Measurements from ENCODE around the gene EXD3. TPM values are rescaled to one million over a fixed set of nuclear protein-coding genes. Genes with fewer than 3 reads are reported as not detected.
"Not testable (repeated sequence)": the region's sequence is repeated elsewhere in the genome, so short reads cannot be mapped to it uniquely, and the experiment has no call there.

Gene EXD3
- total RNA-seq, 1 donor from 2014 or later, result 11.3 TPM

DNA sequence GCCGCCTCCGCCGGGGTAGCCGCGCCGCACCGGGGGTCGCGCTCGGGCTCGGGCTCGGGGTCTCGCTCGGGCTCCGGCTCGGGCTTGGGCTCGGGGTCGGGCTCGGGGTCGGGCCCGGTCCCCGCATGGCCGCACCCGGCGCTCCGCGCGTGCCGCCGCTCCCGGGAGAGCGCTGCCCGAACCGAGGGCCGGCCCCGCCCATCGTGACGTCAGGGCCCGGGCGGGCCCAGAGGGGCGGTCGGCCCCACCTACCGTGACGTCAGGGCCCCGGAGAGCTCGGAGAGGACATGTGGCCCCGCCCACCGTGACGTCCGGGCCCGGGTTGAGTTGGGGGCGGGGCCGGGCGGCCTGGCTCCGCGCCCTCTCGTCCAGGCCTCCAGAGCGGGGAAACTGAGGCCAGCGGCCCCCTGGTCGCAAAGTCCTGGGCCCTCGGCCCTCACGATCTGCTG, 36.2 kb upstream of the EXD3 start, which contains the start of gene NSMF:
Gene NSMF, minus strand, starts transcription at position 183 of the 449 bp plus-strand sequence. CDS start 232 bp downstream, outside the sequence.
- intact Hi-C loops (cut with DNase I), result no loop called here
- peak; percentile 97 for DNase-seq (ENCODE audit: low spot score)

DNA sequence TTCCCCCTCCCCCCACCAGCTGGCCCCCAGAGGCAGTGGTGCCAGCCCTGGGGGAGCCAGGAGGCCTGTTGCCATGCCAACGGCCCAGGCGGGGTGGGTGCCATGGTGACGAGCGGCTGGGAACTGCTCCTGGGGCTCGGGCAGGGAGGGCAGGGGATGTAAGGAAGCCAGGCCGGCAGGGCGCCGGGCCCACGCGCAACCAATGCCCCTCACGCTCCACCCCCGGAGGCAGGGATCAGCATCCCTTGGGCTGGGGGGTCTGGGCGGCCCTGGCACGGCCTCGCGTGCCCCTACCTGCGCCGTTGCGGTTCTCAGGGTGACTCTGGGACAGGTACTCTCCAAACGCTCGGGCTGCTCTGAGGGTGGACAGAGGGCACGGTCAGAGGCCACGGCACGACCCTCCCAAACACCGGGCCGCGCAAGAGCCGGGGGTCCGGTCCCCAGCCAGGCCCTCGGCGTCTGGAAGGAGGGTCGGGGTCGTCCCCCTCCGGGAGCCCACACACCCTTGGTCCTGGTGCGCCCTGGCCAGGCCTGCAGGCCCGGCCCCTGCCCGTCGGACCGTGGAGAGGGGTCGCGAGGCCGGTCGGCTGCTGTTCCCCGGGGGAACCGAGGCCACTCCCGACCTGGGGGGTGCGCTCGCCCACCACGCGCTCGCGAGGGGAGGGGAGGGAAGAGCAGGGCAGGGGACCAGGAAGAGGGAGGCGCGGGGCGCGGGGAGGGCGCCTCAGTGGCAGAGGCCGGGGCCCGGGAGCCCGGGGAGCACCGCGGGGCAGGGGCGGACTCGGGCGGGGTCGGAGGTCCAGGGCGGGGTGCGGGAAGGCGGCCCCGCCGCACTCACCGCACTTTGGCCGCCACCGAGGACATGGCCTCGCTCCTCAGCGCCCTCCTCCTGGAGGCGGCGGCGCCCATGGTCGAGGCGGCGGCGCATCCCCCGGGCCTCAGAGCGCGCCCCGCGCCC, 35.5 kb upstream of the EXD3 start:
- DNase-seq (ENCODE audit: low spot score), result peak; percentile 73
- intact Hi-C loops (cut with DNase I), result no loop called here

DNA sequence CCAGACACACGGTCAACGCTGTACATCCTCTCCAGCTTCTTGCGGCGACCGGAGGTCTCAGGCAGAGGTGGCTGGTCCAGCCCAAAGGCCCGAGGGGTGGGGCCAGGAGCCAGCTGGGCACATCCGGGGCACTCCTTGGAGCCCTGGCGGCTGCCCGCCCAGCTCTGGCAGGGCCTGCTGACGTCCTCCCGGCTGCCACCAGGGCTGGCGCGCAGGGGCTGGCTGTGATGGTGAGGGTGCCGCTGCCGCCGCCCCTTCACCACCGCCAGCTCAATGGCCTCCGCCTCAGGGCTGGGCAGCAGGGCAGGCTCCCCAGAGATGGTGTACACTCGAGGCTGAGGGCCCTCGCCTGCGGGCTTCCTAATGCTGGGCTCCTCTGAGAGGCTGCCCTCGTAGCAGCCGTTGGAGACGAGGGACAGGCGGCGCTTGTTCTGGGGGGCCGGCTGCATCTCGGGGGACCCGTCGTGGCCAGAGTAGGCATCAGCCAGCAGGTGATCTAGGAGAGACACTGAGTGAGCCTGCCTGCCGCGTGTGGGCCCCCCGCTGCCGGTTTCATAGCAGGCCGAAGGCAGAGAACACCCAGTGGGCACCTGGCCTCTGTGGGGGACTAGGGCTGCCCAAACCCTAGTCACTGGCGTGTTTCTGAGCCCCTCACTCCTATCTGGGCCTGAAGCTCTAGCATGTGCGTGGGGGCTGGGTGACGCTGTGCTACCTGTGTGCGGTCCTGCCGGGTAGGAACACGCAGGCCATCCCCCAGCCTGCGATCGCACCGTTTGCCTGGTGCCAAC, 34.6 kb upstream of the EXD3 start:
- peak; percentile 63 for DNase-seq (ENCODE audit: low spot score)
- intact Hi-C loops (cut with DNase I), result no loop called here

DNA sequence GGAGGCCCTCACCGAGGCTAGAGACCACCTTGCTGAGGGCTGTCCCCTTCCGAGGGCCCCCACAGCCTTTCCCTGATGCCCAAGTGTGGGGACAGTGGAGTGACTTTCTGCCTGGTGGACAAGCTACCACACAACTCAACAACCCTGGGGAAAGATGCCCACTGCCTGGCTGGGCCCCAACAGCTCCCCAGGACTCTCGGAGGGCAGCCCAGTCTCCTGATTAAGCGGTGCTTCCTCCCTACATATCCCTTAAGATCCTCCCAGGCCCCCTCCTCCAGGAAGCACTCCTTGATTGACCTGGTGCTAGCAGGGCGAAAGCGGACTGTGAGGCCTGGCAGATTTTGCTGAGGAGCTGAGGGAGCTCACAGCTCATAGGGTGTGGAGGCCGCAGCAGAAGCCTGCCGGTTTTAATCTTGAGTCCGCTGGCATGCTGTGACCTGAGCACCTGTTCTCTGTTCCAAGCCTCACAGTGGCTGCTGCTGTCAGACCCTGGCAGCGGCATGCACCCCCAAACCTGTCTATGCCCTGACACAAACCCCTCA, 34.0 kb upstream of the EXD3 start:
- peak; percentile 69 for DNase-seq (ENCODE audit: low spot score)
- intact Hi-C loops (cut with DNase I), result no loop called here

DNA sequence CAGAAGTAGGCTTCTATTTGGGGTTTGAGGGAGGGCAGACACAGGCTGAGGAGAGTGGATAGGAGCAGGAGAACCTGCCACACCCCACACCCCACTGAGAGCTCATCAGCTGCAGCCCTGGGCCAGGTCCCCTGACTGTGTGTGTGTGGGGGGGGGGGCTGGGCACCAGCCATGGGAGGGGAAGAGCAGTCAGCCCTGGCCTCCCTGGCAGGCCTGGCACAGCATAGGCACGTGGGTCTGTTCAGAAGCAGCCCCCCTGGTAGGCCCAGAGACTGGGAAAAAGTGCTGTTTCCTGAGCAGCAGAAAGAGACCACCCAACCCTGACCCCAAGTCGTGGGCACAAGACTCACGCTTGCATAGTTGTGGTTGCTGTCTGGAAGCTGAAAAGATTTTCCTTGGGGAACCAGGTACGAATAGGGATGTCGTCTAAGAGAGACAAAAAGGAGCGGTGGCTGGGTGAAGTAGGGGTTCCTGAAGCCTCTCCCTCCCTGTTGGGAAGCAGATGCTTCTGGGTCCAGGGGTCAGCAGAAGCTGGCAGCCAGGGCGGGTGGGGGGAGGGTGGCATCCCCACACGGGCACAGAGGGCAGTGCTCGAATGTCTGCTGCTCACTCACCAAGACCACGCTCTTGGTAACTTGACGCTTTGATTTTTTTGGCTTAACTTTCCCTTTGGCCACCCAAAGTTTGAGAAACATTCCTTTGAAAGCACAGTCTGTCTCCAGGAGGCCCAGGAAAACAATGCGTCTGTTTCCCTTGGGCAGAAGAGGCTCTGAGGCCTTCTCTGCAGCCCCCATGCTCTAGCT, 33.3 kb upstream of the EXD3 start:
- intact Hi-C loops (cut with DNase I), result no loop called here
- peak; percentile 36 for DNase-seq (ENCODE audit: low spot score)

DNA sequence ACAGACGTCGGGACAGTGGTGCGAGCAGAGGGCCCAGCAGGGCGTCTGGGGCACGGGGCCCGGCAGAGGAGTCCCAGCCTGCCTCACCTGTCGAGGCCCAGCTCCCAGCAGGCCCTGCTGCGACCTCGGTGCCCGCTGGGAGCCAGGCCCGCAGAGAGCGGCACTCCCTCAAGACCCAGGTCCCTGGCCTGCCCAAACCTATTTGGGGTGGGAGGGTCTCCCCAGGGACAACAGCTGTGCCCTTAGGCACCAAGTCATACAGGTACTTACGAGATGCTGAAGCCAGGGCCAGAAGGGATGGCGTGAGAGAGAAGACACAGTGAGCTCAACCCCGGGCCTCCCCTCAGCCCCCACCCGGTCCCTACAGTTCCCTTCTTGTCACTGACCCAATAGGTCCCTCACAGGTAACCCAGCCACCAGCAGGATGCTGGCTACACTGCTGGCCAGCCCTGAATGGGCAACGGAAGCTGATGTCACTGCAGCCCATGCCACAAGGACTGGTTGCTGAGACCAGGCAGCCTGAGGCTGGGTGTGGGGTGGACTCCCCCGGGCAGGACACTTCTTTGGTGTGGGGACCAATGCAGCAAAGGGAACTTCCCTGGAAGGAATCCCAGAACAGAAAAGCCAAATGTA, 32.5 kb upstream of the EXD3 start:
- DNase-seq (ENCODE audit: low spot score), result peak; percentile 69
- intact Hi-C loops (cut with DNase I), result no loop called here

DNA sequence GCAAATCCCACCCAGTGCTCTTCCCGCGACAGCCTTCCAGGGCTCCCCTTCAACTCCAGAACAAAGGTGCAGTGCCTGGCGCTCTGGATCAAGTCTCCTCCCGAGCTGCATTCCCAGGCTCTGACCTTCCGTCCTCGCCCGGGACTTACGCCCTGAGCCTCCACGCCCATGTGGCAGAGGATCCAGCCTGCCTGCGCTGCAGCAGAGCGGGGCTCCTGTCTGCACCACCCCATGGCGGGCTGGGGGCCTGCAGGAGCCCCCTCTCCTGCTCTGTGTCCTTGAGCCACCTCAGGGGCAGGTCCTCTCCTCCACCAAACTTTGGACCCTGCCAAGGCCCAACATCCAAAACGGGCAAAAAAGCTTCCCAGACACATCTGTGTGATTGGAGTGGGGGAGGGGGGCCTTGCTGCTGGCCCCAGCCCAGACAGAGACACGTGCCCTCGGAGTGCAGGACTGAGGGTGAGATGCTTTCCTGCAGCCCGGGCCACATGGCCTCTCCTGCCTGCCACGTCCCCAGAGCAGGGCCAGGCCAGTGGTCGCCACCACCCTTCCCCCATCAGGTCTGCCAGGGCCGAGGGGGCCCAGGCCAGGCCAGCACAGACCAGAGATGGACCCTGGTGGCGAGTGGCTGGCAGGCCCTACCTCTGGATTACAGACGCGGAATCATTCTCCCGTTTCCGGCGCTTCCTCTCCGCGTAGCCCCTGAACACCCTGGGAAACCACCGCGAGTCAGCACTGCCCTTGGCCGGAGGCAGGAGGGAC, 31.8 kb upstream of the EXD3 start:
- DNase-seq (ENCODE audit: low spot score), result peak; percentile 73
- intact Hi-C loops (cut with DNase I), result no loop called here

DNA sequence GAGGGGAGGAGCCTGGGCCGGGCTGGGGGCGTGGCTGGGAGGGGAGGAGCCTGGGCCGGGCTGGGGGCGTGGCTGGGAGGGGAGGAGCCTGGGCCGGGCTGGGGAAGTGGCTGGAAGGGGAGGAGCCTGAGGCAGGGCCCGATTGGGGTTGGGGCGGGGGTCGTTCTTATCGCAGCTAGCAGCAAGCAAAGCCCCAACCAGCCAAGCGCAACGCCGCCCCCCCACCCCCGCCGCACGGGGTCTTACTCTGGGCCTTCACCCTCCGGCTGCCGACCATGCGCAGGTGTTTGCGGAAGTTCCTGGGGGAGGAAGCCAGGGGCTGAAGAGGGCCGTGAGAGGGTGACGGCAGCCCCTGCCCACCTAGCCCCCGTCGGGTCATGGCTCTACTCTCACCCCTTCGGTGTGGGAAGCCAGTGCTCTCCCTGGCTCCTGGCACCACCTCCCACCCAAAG, 31.2 kb upstream of the EXD3 start:
- intact Hi-C loops (cut with DNase I), result no loop called here
- DNase-seq (ENCODE audit: low spot score), result peak; percentile 88

DNA sequence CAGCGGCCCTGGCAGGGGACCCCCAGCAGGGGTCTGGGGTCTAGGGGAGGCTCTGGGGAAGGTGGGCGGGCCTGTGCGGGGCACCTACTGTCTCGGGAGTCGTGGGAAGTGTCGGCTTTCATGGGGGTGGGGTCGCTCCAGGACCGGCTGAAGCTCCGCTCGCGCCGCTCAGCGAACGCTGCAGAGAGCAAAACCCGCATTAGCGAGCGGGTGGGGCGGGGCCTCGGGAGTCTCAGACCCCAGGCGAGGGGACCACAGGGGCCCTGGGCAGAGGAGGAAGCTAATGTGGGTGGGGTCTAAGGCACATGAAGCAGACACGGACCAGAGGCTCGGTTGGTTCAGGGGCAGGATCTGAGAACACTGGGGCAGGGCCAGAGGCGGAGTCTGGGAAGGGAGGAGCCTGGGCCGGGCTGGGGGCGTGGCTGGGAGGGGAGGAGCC, 30.7 kb upstream of the EXD3 start:
- DNase-seq (ENCODE audit: low spot score), result peak; percentile 91
- intact Hi-C loops (cut with DNase I), result no loop called here

DNA sequence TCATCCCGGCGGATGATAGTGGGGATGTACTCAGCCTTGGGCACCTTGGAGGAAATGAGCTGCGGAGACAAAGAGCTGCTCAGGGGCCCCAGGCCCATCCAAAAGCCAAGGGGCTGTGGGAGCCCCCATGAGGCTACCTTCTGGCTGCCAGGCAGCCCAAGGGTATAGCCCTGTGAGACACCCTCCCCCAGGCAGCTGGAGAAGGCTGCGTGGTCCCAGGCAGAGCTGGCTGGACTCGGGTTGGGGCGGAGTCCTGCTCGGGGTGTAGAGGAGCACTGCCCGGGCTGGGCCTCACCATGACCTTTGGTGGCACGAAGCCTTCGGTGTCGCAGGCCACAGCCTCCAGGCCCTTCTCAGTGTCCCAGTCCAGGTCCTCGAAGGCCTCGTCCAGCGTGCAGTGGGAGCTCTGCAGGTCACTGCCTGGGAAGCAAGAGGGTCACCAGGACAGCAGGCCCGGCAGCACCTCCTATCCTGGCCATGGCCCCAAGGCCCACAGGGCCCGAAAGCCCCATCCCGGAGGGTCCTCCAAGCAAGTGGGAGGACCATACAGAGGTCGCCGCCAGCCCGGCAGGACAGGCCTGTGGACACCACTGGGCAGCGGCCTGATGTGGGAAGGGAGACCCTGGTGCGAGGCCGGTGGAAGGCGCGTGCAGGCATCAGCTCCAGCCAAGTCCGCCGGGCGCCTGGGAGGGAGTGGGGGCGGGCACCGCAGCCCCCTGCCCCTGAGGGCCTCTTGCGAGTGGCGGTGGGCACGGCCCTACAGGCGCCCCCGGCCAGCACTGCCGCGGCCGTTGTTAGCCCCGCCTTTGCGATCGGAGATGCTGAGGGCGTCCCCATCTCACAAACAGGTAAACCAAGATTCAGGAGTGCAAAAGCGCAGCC, 30.0 kb upstream of the EXD3 start:
- intact Hi-C loops (cut with DNase I), result no loop called here
- peak; percentile 75 for DNase-seq (ENCODE audit: low spot score)

DNA sequence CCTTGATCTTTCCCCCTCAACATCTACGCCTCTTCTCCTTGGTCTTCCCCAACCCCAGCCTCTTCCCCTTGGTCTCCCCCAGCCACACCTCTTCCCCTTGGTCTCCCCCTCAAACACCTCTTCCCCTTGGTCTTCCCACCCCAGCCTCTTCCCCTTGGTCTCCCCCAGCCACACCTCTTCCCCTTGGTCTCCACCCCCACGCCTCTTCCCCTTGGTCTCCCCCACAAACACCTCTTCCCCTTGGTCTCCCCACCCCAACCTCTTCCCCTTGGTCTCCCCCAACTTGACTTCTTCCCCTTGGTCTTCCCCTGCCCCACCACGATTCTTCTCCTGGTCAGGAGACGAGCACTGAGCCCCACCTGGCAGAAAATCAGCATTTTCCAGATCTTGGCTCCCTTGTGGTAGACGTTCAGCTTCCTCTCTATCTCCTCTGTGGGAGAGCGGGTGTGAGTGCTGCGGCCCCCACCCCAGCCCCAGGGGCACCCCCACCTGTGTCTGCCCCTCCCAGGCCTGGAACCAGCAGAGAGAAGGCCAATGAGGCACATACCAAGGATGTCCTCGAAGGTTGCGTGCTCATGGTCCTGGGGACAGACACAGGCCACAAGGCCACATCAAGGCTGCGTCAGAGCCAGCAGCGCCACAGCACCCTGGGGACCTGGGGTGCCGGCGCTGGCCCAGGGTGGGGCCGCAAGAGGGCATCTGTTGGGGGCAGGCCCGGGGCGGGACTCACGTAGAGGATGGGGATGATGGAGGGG, 29.2 kb upstream of the EXD3 start:
- peak; percentile 50 for DNase-seq (ENCODE audit: low spot score)
- intact Hi-C loops (cut with DNase I), result no loop called here

DNA sequence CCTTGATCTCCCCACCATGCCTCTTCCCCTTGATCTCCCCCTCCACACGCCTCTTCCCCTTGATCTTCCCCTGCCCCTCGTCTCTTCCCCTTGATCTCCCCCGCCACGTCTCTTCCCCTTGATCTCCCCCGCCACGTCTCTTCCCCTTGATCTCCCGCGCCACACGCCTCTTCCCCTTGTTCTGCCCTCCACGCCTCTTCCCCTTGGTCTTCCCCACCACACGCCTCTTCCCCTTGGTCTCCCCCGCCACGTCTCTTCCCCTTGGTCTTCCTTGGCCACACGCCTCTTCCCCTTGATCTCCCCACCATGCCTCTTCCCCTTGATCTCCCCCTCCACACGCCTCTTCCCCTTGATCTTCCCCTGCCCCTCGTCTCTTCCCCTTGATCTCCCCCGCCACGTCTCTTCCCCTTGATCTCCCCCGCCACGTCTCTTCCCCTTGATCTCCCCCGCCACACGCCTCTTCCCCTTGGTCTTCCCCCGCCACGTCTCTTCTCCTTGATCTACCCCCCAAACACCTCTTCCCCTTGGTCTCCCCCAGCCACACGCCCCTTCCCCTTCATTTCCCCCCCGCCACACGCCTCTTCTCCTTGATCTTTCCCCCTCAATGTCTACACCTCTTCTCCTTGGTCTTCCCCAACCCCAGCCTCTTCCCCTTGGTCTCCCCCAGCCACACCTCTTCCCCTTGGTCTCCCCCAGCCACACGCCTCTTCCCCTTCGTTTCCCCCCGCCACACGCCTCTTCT, 28.5 kb upstream of the EXD3 start:
- peak; percentile 5 for DNase-seq (ENCODE audit: low spot score)
- intact Hi-C loops (cut with DNase I), result not testable (repeated sequence)

DNA sequence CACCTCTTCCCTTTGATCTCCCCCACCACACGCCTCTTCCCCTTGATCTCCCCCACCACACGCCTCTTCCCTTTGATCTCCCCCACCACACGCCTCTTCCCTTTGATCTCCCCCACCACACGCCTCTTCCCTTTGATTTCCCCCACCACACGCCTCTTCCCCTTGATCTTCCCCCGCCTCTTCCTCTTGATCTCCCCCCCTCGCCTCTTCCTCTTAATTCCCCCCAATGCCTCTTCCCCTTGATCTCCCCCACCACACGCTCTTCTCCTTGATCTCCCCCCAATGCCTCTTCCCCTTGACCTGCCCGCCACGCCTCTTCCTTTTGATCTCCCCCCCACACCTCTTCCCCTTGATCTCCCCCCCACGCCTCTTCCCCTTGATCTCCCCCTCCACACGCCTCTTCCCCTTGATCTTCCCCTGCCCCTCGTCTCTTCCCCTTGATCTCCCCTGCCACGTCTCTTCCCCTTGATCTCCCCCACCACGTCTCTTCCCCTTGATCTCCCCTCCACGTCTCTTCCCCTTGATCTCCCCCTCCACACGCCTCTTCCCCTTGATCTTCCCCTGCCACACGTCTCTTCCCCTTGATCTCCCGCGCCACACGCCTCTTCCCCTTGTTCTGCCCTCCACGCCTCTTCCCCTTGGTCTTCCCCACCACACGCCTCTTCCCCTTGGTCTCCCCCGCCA, 27.7 kb upstream of the EXD3 start:
- DNase-seq (ENCODE audit: low spot score); intact Hi-C loops (cut with DNase I): not testable (repeated sequence)

DNA sequence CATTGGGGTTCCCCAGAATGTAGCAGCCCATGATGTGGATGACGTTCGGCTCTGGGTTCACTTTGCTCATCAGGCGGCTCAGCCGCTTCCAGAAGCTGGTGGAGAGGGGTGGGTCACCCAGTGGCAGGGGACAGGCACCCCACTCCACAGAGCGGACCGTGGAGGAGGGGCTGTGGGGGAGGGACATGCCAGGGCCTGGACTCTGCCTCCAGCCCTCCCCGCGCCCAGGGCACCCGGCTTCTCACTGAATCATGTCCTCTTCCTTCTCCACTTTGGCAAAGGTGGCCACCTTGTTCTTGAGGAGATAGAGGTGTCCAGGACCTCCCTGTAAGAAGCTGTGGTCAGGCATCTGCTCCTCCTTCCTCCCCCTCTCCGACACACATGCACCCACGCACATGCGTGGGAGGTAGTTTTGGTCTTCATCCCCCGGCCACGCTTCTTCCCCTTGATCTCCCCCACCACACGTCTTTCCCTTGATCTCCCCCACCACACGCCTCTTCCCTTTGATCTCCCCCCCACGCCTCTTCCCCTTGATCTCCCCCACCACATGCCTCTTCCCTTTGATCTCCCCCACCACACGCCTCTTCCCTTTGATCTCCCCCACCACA, 27.1 kb upstream of the EXD3 start:
- DNase-seq (ENCODE audit: low spot score), result peak; percentile 72
- intact Hi-C loops (cut with DNase I), result loop anchor here (5.0 kb wide), 1 partner anchor 168 kb away; no protein-coding TSS in a partner anchor
